GM12801 (cell line): ENCODE results near the gene NPHS1.

Source experiments
- TF ChIP-seq, protein P1 (sequence below): IDR thresholded peaks from one replicate; pipeline ENCODE4 v1.5.1; 2011; ENCODE audit warnings: control low read depth; ENCODE audit not compliant: insufficient read length; ENCODE audit errors: extremely low read depth

Gene NPHS1

GRCh38 chr19:35789978-35790944, 62.0 kb downstream of the NPHS1 start:
- TF ChIP-seq, protein P1, sequence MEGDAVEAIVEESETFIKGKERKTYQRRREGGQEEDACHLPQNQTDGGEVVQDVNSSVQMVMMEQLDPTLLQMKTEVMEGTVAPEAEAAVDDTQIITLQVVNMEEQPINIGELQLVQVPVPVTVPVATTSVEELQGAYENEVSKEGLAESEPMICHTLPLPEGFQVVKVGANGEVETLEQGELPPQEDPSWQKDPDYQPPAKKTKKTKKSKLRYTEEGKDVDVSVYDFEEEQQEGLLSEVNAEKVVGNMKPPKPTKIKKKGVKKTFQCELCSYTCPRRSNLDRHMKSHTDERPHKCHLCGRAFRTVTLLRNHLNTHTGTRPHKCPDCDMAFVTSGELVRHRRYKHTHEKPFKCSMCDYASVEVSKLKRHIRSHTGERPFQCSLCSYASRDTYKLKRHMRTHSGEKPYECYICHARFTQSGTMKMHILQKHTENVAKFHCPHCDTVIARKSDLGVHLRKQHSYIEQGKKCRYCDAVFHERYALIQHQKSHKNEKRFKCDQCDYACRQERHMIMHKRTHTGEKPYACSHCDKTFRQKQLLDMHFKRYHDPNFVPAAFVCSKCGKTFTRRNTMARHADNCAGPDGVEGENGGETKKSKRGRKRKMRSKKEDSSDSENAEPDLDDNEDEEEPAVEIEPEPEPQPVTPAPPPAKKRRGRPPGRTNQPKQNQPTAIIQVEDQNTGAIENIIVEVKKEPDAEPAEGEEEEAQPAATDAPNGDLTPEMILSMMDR = no peak

GRCh38 chr19:35789195-35789977, 62.9 kb downstream of the NPHS1 start:
- TF ChIP-seq, protein P1 = no peak

GRCh38 chr19:35788205-35788960, 63.9 kb downstream of the NPHS1 start:
- TF ChIP-seq, protein P1 = no peak

DNA sequence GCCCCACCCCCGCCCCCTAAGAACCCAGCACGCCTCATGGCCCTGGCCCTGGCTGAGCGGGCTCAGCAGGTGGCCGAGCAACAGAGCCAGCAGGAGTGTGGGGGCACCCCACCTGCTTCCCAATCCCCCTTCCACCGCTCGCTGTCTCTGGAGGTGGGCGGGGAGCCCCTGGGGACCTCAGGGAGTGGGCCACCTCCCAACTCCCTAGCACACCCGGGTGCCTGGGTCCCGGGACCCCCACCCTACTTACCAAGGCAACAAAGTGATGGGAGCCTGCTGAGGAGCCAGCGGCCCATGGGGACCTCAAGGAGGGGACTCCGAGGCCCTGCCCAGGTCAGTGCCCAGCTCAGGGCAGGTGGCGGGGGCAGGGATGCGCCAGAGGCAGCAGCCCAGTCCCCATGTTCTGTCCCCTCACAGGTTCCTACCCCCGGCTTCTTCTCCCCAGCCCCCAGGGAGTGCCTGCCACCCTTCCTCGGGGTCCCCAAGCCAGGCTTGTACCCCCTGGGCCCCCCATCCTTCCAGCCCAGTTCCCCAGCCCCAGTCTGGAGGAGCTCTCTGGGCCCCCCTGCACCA, 65.0 kb downstream of the NPHS1 start:
- TF ChIP-seq, protein P1 = no peak

- TF ChIP-seq, protein P1 = no peak
Observed at GRCh38 chr19:35786299-35787160, 65.8 kb downstream of the NPHS1 start.

DNA sequence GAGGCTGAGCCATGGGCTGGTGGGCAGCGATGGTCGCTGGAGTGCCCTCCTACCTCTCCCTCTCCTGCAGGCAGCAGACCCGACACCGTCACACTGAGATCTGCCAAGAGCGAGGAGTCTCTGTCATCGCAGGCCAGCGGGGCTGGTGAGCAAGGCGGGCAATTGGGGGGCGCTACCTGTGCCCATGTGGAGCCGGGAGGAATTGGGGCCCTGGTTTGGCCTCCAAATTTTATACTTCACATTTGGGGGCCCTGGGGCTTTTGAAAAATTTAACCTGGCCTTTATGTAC, 67.0 kb downstream of the NPHS1 start:
- TF ChIP-seq, protein P1 = no peak
